Measurements from ENCODE around the gene RGR. TPM values are rescaled to one million over a fixed set of nuclear protein-coding genes. Genes with fewer than 3 reads are reported as not detected.

The RGR gene
- total RNA-seq, 1 donor from 2014 or later, result 1.9 TPM

DNA sequence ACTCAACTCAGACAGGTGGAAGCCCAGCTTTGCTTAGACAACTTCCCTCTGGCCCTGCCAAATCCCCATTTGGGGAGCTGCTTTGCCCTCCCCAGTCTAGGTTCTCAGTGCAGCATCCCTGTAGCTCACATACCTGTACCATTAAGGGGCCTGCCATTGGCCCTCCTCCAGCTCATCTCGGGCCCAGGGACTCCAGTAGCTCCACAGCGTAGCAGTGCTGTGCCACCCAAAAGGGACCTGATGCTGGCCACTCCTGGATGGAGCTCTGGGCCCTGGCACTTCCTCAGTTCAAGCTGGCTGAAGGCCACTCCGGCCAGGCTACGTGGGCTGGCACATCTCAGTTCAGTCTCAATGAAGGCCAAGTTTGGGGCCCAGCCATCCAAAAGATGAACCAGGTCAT lies 10.9 kb upstream of the RGR start:
- Mint-ChIP-seq H3K4me3 (no peak overlapping the region), H3K36me3 (no peaks in the 10 kb centered on the region), H3K27ac (no peak overlapping the region), H3K27me3 (ENCODE audit: insufficient read depth, low read depth) (peaks cover 9% of the 10 kb centered on the region), H3K9me3 (no peaks in the 10 kb centered on the region), H3K4me1 (no peaks in the 10 kb centered on the region)
- Histone ChIP-seq H3K36me3 (no peaks in the 10 kb centered on the region), H3K27me3 (peaks cover 17% of the 10 kb centered on the region), H3K4me3 (no peak overlapping the region), H3K79me2 (ENCODE audit: low read depth) (no peaks in the 10 kb centered on the region), H3K27ac (no peak overlapping the region), H3K9ac (no peak overlapping the region), H4K20me1 (ENCODE audit: low read depth) (no peaks in the 10 kb centered on the region), H3K4me2 (no peak overlapping the region), H2AFZ (replicated peaks) (no peak overlapping the region), H3K9me3 (ENCODE audit: low read depth) (no peaks in the 10 kb centered on the region), H3K4me1 (no peaks in the 10 kb centered on the region), H3F3A (ENCODE audit: low read depth) (no peaks in the 10 kb centered on the region)
- TF ChIP-seq EZH2 (IDR thresholded peaks at IDR 0.05), result no peak
- no peak for DNase-seq (ENCODE audit: low spot score)

DNA sequence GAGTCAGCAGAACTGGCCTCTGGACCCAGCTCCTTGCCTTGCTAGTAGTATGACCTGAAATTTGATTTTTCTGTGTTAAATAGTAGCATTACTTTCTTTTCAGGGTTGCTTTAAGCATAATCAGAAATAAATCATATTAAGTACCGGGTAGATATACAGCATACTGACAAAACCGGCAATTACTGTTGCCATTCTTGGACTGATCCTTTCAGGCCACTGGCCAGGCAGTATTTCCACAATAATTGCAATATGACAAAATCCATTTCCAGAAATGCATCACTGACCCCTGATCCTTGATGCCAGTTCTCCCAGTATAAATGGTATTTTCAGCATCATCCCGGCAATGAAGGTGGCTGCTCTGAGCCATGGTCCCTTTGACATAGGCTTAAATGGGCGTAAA lies 10.4 kb upstream of the RGR start:
- peaks cover 17% of the 10 kb centered on the region for H3K27me3 ChIP-seq
- Mint-ChIP-seq H3K27me3 (ENCODE audit: insufficient read depth, low read depth) (peaks cover 9% of the 10 kb centered on the region), H3K4me1 (no peaks in the 10 kb centered on the region), H3K36me3 (no peaks in the 10 kb centered on the region), H3K4me3 (no peak overlapping the region), H3K27ac (no peak overlapping the region), H3K9me3 (no peaks in the 10 kb centered on the region)
- H3K36me3 ChIP-seq, result no peaks in the 10 kb centered on the region
- no peaks in the 10 kb centered on the region for H3K79me2 ChIP-seq (ENCODE audit: low read depth)
- H3K4me1 ChIP-seq, result no peaks in the 10 kb centered on the region
- H3K9ac ChIP-seq, result no peak overlapping the region
- DNase-seq (ENCODE audit: low spot score), result no peak
- no peak overlapping the region for H3K27ac ChIP-seq
- H3K4me3 ChIP-seq, result no peak overlapping the region
- H2AFZ ChIP-seq (replicated peaks), result no peak overlapping the region
- no peak overlapping the region for H3K4me2 ChIP-seq
- no peaks in the 10 kb centered on the region for H3F3A ChIP-seq (ENCODE audit: low read depth)
- H4K20me1 ChIP-seq (ENCODE audit: low read depth), result no peaks in the 10 kb centered on the region
- no peak for TF ChIP-seq EZH2phosphoT487 (IDR thresholded peaks at IDR 0.05)
- TF ChIP-seq EZH2 (IDR thresholded peaks at IDR 0.05), result no peak
- TF ChIP-seq, protein P1, sequence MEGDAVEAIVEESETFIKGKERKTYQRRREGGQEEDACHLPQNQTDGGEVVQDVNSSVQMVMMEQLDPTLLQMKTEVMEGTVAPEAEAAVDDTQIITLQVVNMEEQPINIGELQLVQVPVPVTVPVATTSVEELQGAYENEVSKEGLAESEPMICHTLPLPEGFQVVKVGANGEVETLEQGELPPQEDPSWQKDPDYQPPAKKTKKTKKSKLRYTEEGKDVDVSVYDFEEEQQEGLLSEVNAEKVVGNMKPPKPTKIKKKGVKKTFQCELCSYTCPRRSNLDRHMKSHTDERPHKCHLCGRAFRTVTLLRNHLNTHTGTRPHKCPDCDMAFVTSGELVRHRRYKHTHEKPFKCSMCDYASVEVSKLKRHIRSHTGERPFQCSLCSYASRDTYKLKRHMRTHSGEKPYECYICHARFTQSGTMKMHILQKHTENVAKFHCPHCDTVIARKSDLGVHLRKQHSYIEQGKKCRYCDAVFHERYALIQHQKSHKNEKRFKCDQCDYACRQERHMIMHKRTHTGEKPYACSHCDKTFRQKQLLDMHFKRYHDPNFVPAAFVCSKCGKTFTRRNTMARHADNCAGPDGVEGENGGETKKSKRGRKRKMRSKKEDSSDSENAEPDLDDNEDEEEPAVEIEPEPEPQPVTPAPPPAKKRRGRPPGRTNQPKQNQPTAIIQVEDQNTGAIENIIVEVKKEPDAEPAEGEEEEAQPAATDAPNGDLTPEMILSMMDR (IDR thresholded peaks at IDR 0.05), result no peak
- H3K9me3 ChIP-seq (ENCODE audit: low read depth), result no peaks in the 10 kb centered on the region

DNA sequence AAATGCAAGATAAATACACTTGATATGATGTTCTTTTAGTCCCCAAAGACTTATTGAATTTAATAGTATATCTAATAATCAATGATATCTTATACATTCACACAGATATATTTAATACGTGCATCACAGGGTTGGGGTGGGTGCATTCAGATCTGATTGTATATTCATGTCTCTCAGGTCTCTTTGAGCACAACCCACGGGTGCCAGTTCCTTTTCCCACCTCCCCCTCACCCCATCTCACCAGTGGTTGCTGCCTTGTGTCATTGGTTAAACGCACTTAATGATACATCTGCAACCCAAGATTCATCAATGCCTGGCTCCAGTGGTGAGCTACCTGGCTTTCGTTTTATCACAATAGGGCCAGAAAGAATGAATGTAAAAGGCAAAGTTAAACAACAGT lies 9.8 kb upstream of the RGR start:
- Mint-ChIP-seq H3K27ac (no peak overlapping the region), H3K27me3 (ENCODE audit: insufficient read depth, low read depth) (peaks cover 10% of the 10 kb centered on the region), H3K4me1 (no peaks in the 10 kb centered on the region), H3K4me3 (no peak overlapping the region), H3K36me3 (no peaks in the 10 kb centered on the region), H3K9me3 (no peaks in the 10 kb centered on the region)
- H3K79me2 ChIP-seq (ENCODE audit: low read depth), result no peaks in the 10 kb centered on the region
- no peak overlapping the region for H3K4me3 ChIP-seq
- DNase-seq (ENCODE audit: low spot score), result no peak
- H4K20me1 ChIP-seq (ENCODE audit: low read depth), result no peaks in the 10 kb centered on the region
- H3K27me3 ChIP-seq, result peaks cover 18% of the 10 kb centered on the region
- no peak overlapping the region for H2AFZ ChIP-seq (replicated peaks)
- H3K4me1 ChIP-seq, result no peaks in the 10 kb centered on the region
- H3K4me2 ChIP-seq, result no peak overlapping the region
- H3K9me3 ChIP-seq (ENCODE audit: low read depth), result no peaks in the 10 kb centered on the region
- no peaks in the 10 kb centered on the region for H3K36me3 ChIP-seq
- TF ChIP-seq, protein P1 (IDR thresholded peaks at IDR 0.05), result no peak
- no peak for TF ChIP-seq EZH2phosphoT487 (IDR thresholded peaks at IDR 0.05)
- no peaks in the 10 kb centered on the region for H3F3A ChIP-seq (ENCODE audit: low read depth)
- no peak overlapping the region for H3K27ac ChIP-seq
- no peak overlapping the region for H3K9ac ChIP-seq

DNA sequence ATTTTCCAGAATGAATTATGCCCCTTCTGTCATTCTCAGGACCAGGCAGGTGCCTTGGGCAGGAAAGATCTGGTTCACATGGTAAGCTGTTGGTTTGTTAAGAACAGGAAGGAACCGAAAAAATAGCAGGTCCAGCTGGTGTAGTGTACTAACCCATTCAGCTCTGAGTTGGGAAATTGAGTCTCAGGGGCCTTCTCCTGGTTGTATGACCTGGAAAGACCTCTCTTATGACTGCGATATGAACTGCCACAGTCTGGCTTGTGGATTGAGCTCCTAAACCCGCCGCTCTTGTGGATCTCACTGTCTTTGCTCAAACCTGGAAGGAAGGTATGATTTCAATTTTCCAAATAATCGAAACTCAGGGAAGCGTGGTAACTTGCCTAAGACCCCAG lies 8.1 kb upstream of the RGR start:
- Histone ChIP-seq H4K20me1 (ENCODE audit: low read depth) (no peaks in the 10 kb centered on the region), H3F3A (ENCODE audit: low read depth) (no peaks in the 10 kb centered on the region), H3K9ac (no peak overlapping the region), H3K9me3 (ENCODE audit: low read depth) (no peaks in the 10 kb centered on the region), H3K27me3 (peaks cover 21% of the 10 kb centered on the region), H2AFZ (replicated peaks) (peak overlapping the region; percentile 11), H3K27ac (no peak overlapping the region), H3K79me2 (ENCODE audit: low read depth) (no peaks in the 10 kb centered on the region), H3K36me3 (no peaks in the 10 kb centered on the region), H3K4me2 (no peak overlapping the region), H3K4me3 (no peak overlapping the region), H3K4me1 (peaks cover 4% of the 10 kb centered on the region)
- Mint-ChIP-seq H3K4me3 (no peak overlapping the region), H3K27ac (no peak overlapping the region), H3K4me1 (peaks cover under 1% of the 10 kb centered on the region), H3K27me3 (ENCODE audit: insufficient read depth, low read depth) (peaks cover 10% of the 10 kb centered on the region), H3K36me3 (no peaks in the 10 kb centered on the region), H3K9me3 (no peaks in the 10 kb centered on the region)
- TF ChIP-seq EZH2 (IDR thresholded peaks at IDR 0.05), result no peak
- TF ChIP-seq, protein P1 (IDR thresholded peaks at IDR 0.05), result no peak
- no peak for TF ChIP-seq EZH2phosphoT487 (IDR thresholded peaks at IDR 0.05)
- no peak for DNase-seq (ENCODE audit: low spot score)
